Measurements from ENCODE around the gene MIGA1.
"Not testable (repeated sequence)": the region's sequence is repeated elsewhere in the genome, so short reads cannot be mapped to it uniquely, and the experiment has no call there.

Gene MIGA1

DNA sequence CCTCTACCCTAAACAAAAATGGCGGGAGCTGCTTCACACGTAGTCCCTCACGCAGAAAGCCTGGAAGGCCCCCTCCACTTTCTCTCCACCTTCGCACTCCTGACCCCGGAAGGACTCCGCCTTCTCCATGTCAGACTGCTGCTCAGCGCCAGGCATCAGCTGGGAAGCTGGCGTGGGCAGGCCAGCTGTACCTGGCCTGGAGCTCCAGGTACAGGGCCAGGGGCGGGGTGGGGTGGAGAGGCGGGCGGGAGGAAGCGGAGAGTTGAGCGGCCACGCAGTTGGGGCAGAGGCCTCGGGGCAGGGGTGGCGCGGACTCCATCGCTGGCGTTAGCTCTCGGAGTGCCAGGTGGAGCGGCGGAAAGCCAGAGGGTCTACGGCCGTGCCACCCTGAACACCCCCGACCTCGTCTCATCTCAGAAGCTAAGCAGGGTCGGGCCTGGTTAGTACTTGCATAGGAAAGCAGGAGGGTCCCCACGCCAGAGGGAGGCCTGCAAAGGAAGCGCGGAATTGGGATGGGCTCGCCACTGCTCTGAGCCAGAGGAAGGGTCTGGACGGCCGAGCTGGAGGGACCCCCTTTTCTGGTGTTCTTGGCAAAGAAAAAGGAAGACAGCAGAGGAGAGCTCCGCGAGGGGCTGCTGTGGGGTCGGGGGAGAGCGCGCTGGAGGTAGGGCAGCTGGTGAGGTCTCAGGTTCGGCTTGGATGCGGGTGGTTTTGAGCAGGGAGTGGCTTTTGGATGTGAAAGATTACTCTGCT lies at the start of gene MIGA1:
MIGA1 (plus strand) TSS at position 121 of the 753 bp plus-strand sequence. CDS start 3,604 bp downstream, outside the sequence.
- DNase-seq (ENCODE audit: low read depth), result peak; percentile 94

DNA sequence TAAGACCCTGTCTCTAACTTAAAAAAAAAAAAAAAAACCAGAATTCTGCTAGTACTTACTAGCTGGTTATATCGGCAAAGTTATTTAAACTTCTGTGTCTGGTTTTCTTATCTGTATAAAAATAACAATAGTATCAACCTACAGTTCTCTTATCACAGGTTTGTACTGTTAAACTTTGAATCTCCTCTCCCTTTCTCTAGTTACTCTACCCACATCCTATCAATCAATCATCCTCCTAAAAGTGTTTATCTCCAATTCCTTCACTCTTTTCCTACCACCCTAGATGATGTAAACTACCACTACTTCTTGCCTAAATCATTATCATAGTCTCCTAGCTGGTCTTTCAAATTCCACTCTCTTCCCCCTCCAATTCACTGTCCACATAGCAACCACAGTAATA lies 47.4 kb upstream of the MIGA1 start:
- DNase-seq (ENCODE audit: low read depth), result no peak

DNA sequence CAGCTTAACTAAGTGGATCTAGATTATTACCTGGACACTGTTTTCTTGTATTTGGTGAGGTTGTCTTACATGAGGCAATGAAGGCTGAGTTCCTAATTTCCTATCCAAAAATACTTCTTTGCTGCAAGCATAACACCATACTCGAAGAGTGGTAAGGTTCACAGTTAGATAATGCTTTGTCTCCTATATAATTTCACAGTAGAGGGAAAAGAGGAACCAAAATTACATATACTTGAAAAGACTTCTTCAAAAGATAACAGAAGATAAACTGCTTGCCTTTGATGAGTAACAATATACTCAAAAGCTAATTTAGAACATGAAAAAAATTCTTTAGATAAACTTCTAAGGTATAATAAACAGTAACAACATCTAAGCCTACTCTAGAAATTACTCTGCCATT lies 40.2 kb upstream of the MIGA1 start:
- no peak for DNase-seq (ENCODE audit: low read depth)

GRCh38 chr1:77741316-77741715 lies 38.1 kb upstream of the MIGA1 start:
- DNase-seq (ENCODE audit: low read depth), result no peak

DNA sequence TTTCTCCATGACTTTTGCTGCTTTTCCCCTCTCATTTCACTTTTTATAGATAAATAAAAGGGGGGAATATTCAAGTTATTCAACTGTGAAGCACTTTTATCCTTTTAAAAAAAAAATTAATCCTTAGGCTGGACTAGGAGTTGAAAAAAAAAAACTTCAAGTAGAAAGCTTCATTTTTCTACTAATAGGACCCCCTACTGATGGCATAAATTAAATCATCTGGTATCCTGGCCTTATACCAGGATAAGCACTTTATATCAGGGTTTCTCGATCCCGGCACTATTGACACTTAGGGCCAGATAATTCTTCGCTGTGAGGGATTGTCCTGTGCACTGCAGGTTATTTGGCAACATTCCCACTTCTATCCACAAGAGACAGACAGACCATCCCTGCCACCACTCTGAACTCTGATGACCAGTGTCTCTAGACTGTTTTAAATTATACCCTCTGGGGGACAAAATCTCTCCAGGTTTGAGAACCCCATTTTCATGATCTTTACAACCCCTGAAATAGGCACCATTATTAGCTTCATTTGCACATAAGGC lies 37.4 kb upstream of the MIGA1 start:
- DNase-seq (ENCODE audit: low read depth), result no peak

- DNase-seq (ENCODE audit: low read depth), result no peak
Measured at GRCh38 chr1:77744576-77744975, 34.9 kb upstream of the MIGA1 start.

DNA sequence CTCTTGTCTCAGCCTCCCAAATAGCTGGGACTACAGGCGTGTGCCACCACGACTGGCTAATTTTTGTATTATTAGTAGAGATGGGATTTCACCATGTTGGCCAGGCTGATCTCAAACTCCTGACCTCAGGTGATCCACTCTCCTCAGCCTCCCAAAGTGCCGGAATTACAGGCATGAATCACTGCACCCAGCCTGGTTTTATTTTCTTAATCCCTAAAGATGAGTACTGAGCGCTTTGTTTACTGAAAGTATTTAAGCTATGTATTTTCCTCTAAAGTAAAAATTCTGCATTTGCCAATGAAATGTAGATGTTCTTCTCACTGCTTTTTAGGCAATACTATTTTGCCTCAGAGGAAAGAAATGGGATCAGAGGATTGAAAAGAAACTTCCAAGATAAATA lies 30.0 kb upstream of the MIGA1 start:
- DNase-seq (ENCODE audit: low read depth), result not testable (repeated sequence)

DNA sequence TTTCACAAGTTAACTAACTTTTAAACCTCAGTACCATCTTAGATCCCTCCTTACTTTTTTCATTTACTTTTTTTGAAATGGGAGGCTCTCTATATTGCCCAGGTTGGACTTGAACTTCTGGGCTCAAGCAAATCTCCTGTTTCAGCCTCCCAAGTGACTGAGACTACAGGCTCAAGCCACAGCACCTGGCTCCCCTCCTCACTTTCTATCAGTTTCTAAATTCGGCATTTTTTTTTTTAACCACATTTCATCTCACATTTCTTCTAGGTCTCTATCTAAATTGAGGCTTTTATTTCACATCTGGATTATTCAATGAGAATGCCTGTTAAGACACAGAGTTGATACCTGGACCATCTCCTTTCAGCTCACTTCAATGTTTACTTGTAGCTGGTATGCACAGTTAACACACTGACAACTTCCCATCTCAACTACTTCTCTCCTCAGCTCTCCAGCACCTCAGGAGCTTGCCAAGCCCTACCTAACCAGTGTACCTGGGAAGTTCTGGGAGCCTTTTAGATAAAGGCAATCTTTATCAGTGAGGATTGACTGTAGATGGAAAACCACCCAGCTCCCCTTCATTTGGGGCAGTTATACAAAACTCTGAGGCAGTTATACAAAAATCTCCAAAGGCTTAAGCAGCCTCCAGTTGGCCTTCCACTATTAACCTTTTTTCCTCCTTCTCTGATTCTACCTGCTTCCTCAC lies 23.2 kb upstream of the MIGA1 start:
- DNase-seq (ENCODE audit: low read depth), result no peak

- DNase-seq (ENCODE audit: low read depth), result no peak
Measured at GRCh38 chr1:77757066-77757584, 22.3 kb upstream of the MIGA1 start.

DNA sequence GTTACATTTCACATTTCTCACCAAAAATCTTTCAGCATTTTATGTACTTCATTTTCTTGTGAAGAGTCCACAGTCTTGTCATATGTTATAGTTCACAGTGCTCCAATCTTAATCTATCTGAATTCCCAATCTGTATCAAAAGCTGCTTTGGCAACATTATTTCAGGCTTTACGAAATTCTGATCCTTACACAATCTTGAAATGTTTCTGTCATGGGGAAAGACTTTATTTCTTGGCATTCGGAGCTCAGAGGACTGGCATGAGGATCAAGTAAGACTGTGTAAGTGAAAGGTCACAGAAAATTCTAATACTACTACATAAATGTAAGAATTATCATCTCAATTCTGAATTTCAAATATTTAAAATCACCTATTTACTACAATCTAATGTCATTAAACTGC lies 21.8 kb upstream of the MIGA1 start:
- DNase-seq (ENCODE audit: low read depth), result no peak

- DNase-seq (ENCODE audit: low read depth), result peak; percentile 89
Measured at GRCh38 chr1:77759071-77760028, 20.1 kb upstream of the MIGA1 start, which contains the start of gene USP33. Gene USP33 (minus strand): TSS chr1:77759852. CDS start chr1:77741697, 18,155 bp downstream.

DNA sequence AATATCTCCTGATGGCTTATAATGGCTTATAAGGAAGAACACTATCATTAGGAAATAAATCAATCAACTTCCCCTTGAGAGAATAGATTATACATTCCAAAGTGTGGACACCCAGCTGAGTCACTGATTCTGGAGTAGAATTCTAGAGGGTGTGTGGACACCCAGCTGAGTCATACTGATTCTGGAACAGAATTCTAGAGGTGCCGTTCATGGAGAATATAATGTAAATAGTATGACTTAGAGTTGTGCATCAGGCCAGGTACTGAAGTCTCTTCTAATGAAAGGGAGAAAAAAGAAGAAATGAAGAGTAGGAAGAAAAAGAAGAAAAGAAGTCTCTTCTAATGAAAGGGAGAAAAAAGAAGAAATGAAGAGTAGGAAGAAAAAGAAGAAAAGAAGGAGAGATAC lies 17.4 kb upstream of the MIGA1 start:
- peak; percentile 90 for DNase-seq (ENCODE audit: low read depth)

GRCh38 chr1:77768006-77768405 lies 11.4 kb upstream of the MIGA1 start:
- DNase-seq (ENCODE audit: low read depth), result peak; percentile 53

GRCh38 chr1:77776007-77776700 lies 3.3 kb upstream of the MIGA1 start:
- DNase-seq (ENCODE audit: low read depth), result no peak

GRCh38 chr1:77781683-77782082 lies 2.2 kb downstream of the MIGA1 start:
- no peak for DNase-seq (ENCODE audit: low read depth)

DNA sequence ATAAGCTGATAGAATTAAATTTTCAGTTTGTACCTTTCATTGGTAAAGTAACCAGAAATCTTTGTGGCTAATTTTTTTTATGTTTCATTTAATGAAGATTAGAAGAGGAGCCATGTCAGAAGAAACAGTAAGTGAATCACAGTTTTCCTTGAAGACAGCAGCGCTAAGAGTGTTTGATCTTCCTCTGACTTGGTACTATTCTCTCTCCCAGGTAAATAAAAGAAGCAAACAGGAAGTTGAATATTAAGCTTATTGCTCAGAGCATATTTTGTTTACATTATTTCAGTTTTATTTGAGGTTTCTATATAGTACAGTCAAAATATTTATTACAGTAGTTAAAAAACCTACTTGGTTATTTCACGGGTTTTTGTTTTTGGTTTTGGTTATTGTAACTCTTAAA lies 3.7 kb downstream of the MIGA1 start:
- no peak for DNase-seq (ENCODE audit: low read depth)

GRCh38 chr1:77786093-77786741 lies 6.8 kb downstream of the MIGA1 start:
- DNase-seq (ENCODE audit: low read depth), result not testable (repeated sequence)

- DNase-seq (ENCODE audit: low read depth), result no peak
Measured at GRCh38 chr1:77794550-77794949, 15.1 kb downstream of the MIGA1 start.

DNA sequence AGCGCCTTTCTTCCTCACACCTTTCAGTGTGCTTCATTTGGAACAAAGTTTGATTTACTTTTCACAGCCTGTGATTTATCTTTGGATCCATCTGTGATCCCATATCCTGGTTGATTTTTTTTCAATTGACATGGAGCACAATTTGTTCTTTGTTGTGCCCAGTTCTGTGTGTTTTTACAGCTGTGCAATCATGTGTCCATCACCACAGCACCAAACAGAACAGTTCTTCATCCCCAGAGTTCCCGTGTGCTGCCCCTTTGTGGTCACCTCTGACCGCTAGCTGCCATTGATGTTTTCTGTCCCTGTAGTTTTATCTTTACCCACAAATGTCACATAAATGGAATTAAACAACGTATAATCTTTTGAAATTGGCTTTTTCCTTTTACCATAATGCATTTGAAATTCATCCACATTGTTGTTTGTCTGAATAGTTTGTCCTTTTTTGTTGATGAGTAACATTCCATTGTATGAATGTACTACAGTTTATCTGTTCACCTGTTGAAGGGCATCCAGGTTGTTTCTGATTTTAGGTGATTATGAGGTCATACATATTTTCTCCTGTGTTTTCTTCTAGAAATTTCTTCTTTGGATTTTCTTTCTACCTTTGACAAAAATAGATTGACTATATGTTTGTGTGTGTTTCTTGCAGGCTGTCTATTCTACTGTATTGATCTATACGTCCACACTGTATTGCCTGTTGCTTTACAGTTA lies 17.4 kb downstream of the MIGA1 start:
- no peak for DNase-seq (ENCODE audit: low read depth)

GRCh38 chr1:77797991-77798390 lies 18.5 kb downstream of the MIGA1 start:
- DNase-seq (ENCODE audit: low read depth), result no peak

All from ELR (cell line).